GM20000 (cell line): Measurements from ENCODE around the gene PHACTR2.

Source experiments
- DNase-seq: peaks from one replicate; pipeline ENCODE4 v3.0.0; 2012; ENCODE audit warnings: low spot score
- TF ChIP-seq, protein P1 (sequence below): IDR thresholded peaks from 2 replicates; pipeline ENCODE4 v1.5.1; 2012; ENCODE audit warnings: mild to moderate bottlenecking, control low read depth; ENCODE audit errors: extremely low read depth, missing control alignments

The PHACTR2 gene

DNA sequence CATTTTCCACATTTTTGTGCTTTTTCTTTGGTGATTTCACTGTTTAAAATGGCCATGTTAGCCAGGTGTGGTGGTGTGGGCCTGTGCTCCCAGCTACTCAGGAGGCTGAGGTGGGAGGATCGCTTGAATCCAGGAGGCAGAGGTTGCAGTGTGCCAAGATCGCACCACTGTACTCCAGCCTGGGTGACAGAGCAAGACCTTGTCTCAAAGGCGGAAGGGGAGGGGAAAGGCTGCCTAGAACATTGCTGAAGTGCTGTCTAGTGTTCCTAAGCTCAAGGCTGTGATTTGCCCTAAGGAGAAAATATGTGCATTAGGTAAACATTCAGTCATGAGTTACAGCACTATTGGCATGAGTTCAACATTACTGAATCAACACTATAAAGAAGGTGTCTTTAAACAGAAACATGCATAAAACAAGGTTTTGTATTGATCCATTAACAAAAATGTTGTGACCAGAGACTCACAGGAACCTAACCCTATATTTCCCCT is 200.6 kb downstream of the PHACTR2 start:
- DNase-seq, result no peak
- TF ChIP-seq, protein P1, sequence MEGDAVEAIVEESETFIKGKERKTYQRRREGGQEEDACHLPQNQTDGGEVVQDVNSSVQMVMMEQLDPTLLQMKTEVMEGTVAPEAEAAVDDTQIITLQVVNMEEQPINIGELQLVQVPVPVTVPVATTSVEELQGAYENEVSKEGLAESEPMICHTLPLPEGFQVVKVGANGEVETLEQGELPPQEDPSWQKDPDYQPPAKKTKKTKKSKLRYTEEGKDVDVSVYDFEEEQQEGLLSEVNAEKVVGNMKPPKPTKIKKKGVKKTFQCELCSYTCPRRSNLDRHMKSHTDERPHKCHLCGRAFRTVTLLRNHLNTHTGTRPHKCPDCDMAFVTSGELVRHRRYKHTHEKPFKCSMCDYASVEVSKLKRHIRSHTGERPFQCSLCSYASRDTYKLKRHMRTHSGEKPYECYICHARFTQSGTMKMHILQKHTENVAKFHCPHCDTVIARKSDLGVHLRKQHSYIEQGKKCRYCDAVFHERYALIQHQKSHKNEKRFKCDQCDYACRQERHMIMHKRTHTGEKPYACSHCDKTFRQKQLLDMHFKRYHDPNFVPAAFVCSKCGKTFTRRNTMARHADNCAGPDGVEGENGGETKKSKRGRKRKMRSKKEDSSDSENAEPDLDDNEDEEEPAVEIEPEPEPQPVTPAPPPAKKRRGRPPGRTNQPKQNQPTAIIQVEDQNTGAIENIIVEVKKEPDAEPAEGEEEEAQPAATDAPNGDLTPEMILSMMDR, result no peak

DNA sequence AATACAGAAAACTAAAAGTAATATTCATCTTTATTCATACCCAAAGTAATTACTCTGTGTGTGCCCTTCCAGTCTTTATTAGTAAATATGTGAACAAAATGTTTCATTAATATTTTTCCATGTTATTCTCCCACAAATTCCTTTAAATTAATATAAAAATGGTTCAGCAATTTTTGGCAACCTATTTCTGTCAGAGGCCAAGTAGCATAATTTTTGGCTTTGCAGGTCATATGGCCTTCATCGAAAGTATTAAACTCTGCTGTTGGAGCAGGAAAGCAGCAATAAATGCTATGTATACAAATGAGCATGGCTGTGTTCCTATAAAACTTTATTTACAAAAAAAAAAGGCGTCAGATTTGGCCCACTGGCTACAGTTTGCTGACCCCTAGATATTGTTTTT is 202.6 kb downstream of the PHACTR2 start:
- no peak for DNase-seq
- TF ChIP-seq, protein P1, result no peak
